Measurements from ENCODE around the gene RANBP17.

RANBP17 gene

DNA sequence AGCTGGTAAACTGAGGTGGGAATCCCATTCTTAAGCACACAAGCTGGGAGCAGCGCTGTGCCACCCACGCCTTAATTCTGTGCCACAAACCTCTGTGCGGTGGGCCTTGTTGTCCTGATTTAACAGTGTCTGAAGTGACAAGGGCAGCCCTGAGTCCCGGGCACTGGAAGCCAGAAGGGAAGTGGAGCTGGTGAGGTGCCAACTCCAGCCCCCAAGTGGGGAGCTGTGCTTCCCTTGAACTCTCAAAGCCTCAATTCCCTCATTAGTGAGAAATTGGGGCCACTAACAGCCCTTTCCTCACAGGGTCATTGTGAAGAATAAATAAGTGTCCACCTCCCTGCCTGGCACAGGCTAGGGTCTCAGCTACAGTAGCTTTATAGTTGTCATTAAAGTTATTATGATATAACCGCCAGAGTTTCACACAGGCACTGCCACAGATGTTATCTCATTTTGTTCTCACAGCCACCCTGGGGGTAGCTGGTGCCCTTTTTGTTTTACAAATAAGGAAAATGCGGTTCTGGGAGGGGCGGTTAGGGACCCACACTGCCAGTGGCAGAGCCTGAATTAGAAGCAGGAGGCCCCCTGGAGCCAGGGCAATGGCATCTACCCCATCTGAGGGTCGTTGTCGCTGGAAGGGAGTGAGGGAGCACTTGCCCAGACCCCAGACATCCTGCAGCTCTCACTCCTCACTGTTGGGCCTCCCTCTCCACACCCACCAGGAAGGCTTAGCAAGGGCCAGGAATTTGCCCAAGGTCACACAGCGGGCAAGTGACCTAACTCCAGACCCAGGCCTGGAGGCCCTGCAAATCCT is 445.2 kb downstream of the RANBP17 start:
- DNase-seq = no peak

DNA sequence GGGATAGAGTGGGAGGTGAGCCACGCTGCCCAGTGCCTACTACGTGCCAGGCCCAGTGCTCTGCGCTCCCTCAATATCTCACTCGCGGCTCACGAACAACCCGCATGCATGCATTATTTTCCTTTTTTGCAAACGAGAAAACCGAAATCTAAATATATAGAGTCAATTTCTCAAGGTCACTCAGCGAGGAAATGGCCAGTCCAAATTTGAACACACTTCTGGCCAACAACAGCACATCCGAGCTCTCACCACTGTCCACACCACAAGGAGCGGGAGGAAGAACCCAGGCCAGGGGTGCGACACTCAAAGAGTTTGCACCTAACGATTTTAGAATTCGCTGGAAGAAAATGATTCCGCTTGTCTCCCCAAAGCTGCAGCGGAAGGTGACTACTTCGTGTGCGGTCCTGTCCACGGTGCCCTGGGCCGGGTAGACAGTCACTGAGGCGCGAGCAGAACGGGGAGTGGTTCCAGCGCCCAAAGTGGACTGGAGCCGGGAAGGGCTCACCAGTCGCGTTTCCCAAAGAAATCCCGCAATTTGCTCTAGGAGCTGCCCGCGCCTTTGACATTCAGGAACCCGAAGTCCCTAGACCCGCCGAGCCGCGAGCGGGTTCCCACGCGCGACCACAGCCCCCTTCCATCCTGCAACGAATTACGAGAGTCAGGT is 446.1 kb downstream of the RANBP17 start:
- DNase-seq = no peak

DNA sequence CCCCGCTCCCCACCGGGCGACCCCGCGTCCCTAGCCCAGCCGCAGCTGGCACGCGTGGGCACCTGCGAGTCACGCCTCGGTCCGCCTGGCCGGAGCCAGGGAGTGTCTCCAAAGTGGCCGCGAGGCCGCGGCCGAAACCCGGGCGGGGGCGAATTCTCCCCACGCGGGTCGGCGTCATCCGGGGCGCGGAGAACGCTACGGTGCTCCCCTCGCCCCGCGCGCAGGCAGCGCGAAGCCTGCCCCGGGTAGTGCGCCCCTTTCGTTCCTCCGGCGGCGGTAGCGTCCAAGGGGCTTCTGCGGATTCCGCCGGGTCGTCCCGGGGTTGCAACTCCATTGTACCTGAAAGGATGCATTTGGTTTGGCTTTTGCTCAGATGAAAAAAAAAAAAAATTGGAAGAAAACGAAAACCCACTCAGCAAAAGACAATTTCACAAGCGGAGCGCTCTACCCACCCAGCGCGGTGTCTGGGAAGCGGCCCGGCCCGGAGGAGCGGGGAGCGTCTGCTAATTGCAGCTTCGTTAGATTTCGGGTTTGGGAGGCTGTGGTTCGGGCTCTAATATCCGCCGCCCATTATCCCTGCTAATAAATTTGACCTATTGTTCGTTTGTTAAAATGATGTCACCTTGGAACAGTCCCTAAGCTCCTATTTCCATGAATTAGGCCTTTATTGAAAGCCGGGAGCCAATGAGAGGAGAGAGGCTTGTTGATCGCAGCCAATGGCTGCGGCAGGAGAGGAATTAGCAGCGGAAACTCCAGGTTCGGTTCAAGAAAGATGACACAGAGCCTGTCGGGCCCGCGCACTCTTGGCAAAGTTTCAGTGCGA is 446.8 kb downstream of the RANBP17 start, which contains the start of gene TLX3:
TLX3 (plus strand) TSS at position 796 of the 823 bp plus-strand sequence. CDS start 118 bp downstream, outside the sequence.
- no peak for DNase-seq

DNA sequence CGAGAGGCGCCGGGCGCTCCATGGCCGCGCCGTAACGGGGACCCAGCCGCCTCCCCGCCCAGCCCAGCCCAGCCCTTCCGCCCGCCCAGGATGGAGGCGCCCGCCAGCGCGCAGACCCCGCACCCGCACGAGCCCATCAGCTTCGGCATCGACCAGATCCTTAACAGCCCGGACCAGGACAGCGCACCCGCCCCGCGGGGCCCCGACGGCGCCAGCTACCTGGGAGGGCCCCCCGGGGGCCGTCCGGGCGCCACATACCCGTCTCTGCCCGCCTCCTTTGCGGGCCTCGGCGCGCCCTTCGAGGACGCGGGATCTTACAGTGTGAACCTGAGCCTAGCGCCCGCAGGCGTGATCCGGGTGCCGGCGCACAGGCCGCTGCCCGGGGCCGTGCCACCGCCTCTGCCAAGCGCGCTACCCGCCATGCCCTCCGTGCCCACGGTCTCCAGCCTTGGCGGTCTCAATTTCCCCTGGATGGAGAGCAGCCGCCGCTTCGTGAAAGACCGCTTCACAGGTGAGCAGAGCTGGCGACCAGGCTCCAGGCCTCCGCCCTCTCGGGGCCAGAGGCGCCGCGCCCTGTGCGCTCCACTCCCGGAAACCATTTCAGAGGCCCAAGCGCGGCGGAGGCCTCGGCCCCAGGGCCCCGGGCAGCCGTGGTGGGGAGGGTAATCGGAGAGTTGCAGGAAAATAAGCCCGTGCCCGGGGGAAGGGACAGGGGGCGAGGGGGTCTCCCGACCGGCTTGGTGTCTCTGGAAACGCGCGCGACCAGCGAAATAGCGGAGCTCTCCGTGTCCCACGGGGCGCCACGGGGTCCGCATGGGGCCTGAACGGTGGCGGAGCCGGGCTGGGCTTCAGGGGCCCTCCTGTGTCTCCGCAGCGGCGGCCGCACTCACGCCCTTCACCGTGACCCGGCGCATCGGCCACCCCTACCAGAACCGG is 447.7 kb downstream of the RANBP17 start:
- DNase-seq = no peak

DNA sequence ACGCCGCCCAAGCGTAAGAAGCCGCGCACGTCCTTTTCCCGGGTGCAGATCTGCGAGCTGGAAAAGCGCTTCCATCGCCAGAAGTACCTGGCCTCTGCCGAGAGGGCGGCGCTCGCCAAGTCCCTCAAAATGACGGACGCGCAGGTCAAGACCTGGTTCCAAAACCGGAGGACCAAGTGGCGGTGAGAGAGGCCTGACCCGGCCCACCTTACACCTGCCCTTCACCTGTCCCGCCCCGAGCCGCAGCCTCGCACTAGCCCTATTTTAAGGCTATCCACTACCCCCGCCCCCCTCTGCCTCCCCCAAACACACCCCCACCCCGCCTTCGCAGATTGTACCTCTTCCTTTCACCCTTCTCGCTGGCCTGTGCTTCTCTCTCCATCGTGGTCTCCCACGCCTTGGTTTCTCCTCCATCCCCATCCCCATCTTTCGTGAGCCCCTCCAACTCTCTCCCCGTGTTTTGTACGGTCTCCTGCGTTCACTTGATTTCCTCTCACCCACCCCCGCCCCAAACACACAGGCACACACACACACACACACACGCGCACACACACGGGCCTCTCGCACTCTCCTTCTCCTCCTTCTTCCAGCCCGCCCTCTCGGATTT is 448.5 kb downstream of the RANBP17 start:
- DNase-seq = no peak

DNA sequence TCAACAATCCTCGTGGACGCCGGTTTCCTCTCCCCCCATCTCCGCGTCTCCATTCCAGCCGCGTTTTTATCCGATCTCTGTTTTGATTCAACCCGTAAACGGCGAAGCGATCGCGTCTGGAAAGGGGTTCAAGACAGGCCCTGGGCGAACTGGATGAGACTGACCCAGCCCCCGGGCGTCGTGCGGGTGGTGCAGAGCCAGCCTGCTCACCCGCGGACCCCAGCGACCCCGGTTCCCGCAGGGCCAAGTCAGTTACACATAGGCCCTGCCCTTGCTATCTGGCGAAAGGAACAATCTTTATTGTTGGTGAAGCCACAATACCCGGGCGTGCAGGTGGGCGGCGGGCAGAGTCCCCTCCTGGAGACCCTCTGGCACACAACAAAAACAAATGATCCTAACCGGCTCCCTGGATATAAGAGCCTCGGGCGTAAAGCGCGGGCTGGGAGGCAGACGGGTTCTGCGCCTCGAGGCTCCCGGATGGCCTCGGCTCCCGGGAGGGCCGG is 449.1 kb downstream of the RANBP17 start:
- DNase-seq = no peak

DNA sequence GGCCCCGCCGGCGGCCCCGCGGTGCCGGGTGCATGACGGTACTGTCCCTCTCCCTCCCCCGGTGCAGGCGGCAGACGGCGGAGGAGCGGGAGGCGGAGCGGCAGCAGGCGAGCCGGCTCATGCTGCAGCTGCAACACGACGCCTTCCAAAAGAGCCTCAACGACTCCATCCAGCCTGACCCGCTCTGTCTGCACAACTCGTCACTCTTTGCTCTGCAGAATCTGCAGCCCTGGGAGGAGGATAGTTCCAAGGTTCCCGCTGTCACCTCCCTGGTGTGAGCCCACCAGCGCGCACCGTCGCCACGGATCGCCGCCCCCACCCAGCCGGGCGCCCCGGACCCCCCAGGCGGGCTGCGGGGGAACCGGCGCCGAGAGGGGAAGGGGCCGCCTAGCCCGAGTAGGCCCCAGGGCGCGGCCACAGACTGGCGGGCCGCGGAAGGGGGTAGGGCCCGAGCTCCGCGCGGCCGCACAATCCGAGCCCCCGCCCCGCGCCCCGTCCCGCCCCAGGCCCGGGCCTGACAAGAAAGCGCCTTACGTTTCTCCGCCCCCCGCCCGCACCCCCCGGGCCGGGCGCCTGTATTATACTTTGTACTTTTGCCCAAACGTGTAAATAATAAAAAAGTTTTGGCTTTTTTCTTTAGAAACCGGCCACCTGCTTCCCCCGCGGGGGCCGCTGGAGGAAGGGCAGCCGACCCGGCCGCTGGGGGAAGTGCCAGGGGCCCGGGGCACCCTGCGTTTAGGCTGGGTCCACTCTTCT is 449.7 kb downstream of the RANBP17 start:
- DNase-seq = no peak

DNA sequence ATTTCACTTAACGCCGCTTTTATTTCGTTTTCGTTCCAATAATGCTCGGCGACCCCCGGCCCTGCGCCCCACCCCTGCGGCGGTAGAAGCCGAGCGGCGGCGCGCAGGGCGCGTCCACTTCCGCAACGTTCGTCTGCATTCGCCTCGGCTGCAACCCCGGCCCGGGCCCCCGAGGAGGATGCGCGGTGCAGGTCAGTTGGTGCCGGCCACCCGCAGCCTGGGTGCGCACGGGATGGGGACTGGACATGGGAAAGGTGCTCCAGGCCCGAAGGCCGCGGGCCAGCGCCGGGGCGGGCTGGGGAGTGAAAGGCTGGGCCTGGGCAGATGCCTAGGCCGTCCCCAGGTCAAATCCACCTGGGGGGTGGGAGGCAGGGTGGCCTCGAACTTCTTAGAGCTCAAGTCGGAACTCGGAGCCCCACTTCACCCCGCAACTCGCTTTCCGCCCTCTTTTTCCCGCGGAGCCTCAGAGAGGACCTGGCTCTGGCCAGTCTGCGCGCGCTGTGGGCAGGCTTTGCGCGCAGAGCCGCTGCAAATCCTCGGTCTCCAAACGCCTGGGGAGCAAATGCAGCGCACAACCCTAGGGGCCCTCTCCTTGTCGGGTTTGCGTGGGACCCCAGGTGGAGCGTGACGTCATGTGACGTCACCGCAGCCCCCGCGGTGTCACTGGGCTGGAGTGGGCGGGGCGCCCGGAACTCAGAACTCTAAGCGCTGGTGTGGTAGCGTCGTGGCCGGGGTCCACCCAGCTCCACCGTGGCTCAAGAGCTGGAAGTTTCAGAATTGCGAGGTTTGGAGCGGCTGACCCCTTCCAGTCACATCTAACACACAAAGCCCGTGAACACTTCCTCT is 450.5 kb downstream of the RANBP17 start:
- DNase-seq = no peak

DNA sequence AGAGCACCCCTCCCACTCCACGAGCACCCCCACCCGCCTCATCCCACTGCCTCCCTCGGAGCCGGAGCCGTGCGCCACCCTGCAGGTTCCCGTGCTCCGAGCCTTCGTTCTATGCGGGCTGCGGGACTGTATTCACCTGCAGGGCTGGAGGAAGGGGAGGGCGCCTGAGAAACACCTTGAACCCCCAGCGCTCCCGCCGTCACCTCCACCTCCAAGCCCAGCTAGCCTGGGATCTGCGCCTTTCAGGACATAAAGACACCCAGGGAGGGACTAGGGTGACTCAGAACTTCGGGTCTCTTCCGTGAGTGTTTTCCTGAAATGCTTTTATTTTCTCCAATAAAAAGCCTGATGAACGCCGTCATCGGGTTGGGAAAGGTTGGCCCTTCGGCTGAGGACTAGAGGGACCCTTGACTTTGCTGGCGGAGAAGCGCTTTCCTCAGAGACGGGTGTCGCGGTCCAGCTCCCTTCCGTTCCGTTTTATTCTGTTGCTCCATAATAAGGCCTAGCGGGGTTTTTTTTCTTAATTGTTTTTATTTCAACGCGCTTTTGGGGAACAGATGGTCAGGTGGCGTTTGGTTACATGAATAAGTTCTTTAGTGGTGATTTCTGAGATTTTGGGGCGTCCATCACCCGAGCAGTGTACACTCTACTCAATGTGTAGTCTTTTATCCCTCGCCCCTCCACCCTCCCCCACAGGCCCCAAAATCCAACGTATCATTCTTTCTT is 451.8 kb downstream of the RANBP17 start:
- DNase-seq = no peak

DNA sequence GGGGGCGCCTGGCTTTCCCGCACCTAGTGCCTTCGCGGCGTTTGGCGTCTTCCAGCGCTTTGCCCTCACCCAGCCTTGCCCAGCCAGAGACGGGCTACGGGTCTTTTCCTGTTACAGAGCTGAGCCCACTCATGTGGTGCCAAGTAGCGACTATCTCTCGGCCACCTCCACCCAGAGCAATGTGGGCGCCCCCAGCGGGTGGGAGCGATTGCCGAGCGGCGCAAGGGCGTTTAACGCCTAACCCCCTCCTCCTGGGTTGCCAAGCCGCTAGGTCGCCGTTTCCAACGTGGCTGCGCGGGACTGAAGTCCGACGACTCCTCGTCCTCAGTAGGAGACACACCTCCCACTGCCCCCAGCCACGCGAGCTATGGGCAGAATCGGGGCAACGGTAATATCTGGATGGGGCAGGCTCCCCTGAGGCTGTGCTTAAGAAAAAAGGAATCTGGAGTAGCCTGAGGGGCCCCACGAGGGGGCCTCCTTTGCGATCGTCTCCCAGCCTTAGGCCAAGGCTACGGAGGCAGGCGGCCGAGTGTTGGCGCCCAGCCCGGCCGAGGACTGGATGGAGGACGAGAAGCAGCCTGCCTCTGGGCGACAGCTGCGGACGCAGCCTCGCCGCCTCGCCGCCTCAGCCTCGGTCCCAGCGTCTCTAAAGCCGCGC is 453.0 kb downstream of the RANBP17 start:
- DNase-seq = no peak

DNA sequence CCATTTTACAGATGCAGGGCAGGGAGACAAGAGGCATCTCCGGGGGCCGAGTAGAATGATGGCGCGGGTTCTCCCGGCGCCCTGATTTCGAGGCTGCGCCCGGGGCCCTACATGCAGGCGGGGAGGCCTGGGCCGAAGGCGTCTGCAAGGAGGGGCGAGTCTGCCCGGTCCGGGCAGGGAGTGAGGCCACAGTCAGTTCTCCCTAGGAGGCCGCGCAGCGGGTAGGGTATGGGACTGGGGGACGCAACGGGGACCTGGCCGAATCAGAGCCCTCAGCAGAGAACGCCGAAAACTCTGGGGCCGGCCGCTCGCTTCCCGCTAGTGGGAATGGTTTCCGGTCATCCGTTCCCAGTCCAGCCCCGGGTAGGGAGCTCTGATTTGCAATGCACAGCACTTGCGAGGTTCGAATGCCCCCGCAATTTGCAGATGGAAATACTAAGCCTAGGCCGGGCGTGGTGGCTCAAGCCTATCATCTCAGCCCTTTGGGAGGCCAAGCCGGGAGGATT is 453.6 kb downstream of the RANBP17 start:
- DNase-seq = no peak

DNA sequence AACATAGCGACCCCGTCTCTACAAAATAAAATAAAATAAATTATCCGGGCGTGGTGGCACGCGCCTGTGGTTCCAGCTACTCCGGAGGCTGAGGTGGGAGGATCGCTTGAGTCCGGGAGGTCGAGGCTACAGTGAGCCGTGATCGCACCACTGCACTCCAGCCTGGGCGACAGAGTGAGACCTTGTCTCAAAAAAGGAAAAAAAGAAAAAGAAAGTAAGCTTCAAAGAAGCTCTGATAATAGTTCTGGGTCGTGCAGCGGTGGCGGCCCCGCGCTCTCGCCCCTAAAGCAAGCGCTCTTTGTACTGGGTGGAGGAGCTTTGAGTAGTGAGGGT is 454.1 kb downstream of the RANBP17 start:
- DNase-seq = no peak

DNA sequence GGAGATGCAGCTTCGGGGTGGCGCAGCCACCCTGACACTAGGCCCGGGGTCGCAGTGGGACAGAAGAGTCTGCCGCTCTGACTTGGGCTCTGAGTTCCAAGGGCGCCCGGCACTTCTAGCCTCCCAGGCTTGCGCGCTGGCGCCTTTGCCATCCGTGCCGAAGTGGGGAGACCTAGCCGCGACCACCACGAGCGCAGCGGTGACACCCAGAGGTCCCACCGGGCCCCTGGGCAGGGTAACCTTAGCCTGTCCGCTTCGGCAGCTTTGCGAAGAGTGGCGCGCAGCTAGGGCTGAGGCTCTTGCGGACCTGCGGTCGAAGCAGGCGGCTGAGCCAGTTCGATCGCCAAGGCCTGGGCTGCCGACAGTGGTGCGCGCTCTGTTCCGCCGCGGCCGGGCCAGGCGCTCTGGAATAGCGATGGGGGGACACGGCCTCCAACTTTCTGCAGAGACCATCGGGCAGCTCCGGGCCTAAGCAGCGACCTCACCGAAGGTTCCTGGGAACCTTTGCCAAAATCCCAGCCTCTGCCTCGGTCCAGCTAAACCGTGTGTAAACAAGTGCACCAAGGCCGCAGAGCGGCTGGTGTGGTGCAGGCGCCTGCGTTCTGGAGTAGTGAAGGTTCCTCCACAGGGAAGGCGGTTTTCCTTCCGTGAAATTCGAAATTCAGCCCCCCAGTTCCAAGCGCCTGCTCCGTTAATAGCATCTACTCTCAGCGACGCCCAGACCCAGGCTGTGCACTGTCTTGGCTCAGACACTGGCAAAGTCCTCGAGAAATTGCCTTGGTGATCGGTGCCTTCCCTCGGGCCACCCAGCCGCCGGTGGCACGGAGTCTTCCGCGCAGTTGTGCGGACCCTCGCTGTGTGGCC is 454.7 kb downstream of the RANBP17 start:
- no peak for DNase-seq

DNA sequence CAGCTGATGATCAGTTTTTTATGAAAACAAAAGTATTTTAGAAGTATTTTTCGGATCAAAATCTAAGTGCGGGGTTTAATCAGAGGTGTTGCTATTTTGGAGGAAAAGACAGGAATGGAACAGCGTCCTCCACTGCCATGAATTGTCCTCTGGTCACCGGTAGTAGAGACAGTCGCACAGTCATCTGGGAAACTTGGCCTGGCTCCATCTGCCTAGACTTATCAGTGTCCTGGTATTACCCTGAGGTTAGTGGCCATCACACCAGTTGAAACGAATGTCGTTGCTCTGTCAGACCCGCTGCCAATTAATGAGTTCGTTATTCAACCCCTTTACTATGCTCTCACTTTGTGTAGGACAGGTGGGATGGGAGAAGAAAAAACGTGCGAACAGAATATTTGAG is 455.4 kb downstream of the RANBP17 start:
- no peak for DNase-seq

DNA sequence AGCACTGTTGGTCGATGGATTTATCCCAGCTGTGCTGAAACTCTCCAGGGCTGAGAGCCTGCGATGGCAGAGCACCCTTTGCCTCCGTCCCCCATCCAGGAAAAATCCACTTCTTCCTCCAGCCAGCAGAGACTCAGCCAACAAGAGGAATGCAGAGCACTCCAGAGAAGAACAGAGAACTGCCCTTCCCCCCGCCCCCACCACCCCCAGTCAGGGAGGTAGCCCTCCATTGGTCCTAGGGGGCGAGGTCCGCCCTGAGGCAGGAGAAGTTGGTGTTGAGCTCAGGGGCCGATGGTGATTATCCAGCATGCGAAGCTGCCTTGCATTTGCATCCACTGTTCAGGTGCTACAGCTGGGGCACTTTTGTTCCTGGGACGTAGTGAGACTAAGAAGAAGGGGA is 456.2 kb downstream of the RANBP17 start:
- DNase-seq = no peak

DNA sequence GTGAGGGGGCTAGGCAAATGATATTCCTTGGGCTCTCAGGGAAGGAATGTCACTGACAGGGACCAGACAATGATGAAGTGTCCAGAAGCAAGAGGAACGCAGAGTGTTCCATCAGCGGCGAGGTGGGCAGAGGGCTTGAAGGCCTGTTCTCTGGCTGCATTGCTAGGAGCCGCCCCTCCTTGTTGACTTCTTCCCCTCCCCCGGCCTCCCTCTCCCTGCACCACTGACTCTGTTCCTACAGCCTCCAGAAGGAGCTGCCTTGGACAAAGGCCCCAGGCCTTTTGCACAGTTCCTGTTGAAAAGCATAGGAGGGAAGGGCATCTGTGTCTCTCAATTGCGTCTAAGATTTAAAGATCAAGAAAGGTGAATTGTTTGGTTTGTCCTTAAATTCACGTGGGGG is 459.6 kb downstream of the RANBP17 start:
- no peak for DNase-seq

DNA sequence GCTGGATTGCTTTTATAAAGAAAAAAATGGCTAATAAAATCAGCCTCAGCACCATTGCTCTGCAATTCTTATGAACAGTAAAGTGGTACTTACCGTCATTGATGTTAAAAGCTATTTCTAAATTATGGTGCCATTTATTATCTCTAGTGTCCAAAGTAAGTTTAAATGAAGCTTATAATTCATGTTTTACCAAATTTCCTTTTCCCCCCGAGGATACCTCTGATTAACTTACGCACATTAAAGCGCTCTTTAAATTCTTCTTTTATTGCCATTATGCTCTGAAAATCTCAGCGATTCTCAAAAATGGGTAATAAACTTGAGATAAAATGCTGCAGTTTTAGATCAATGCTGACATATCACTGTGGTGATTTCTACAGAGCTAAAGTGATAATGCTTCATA is 460.7 kb downstream of the RANBP17 start:
- DNase-seq = no peak

DNA sequence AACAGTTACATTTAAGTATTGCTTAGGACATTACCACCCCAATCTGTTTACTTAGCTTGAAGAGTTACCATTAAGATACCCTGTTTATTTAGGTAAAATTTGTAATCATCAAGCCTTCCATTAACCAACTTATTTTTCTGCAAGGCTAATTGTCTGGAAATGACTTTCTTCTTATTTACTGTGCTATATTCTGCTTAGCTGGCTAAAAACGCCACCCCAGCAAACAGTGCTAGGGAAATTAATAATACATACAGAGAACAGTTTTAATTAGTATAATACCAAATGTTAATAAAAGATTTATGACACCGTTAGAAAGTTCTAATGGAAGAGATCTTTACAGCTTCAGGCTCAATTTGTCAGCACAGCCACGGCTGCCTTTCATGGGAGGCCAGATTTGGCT is 461.2 kb downstream of the RANBP17 start:
- DNase-seq = no peak

Measured in GDM1 (cell line).